HepG2 (cell line): ENCODE measurements around the gene MARCHF9.

Experiments used
- ATF1 ChIP-seq: IDR thresholded peaks from 2 replicates; pipeline ENCODE4 v1.6.1; 2016; ENCODE audit warnings: mild to moderate bottlenecking, control low read depth
- ATF3 ChIP-seq: sonication (generic); formaldehyde crosslinking; IDR thresholded peaks from 2 replicates; pipeline ENCODE4 v1.4.0; 2020; ENCODE audit warnings: missing genetic modification reagents
- CTCF ChIP-seq: sonication (generic); formaldehyde crosslinking; IDR thresholded peaks from 2 replicates; pipeline ENCODE4 v1.5.0; 2020; ENCODE audit warnings: mild to moderate bottlenecking, missing genetic modification reagents, moderate library complexity
- KDM5B ChIP-seq: sonication (generic); formaldehyde crosslinking; IDR thresholded peaks from 2 replicates; pipeline ENCODE4 v1.4.0; 2020; ENCODE audit warnings: missing genetic modification reagents, mild to moderate bottlenecking, borderline replicate concordance
- PHF20 ChIP-seq: sonication (generic); formaldehyde crosslinking; IDR thresholded peaks from 2 replicates; pipeline ENCODE4 v1.5.0; 2020; ENCODE audit warnings: mild to moderate bottlenecking, missing genetic modification reagents
- POLR2AphosphoS5 ChIP-seq: IDR thresholded peaks from 2 replicates; pipeline ENCODE4 v1.6.1; 2012; ENCODE audit warnings: low read depth, low read length
- PTBP1 ChIP-seq: fragments of 200-400 bp; formaldehyde crosslinking; IDR thresholded peaks from 2 replicates; pipeline ENCODE4 v1.6.1; 2018; ENCODE audit warnings: low read length, low read depth; ENCODE audit not compliant: poor library complexity, severe bottlenecking
- SIN3A ChIP-seq: IDR thresholded peaks from 2 replicates; pipeline ENCODE4 v1.6.1; 2011; ENCODE audit warnings: low read depth, mild to moderate bottlenecking, control low read depth, low read length, borderline replicate concordance
- ZFP36 ChIP-seq: fragments of 150-350 bp; IDR thresholded peaks from 2 replicates; pipeline ENCODE4 v1.6.1; 2018; ENCODE audit warnings: borderline replicate concordance, low read length, low read depth; ENCODE audit not compliant: partially characterized antibody
- ZNF567 ChIP-seq: sonication (generic); formaldehyde crosslinking; IDR thresholded peaks from 2 replicates; pipeline ENCODE4 v1.8.1; 2023; ENCODE audit warnings: mild to moderate bottlenecking, missing genetic modification reagents, borderline replicate concordance

GRCh38 chr12:57760347-57760982 is 5.6 kb downstream of the MARCHF9 start:
- TF ChIP-seq KDM5B (CRISPR knock-in tag) (no peak), ATF1 (no peak), PHF20 (CRISPR knock-in tag) (no peak), CTCF (CRISPR knock-in tag) (no peak), SIN3A (no peak), POLR2AphosphoS5 (no peak), PTBP1 (no peak), ATF3 (CRISPR knock-in tag) (no peak), ZNF567 (no peak), ZFP36 (no peak)
